GM21381 (cell line): ENCODE measurements around the gene ANKZF1.

Source experiments
- ATAC-seq: cut with Tn5 transposase; IDR thresholded peaks from one replicate; pipeline ENCODE4 v1.9.1; 2021; ENCODE audit warnings: mild to moderate bottlenecking, moderate library complexity; ENCODE audit not compliant: unreplicated experiment

Gene ANKZF1

DNA sequence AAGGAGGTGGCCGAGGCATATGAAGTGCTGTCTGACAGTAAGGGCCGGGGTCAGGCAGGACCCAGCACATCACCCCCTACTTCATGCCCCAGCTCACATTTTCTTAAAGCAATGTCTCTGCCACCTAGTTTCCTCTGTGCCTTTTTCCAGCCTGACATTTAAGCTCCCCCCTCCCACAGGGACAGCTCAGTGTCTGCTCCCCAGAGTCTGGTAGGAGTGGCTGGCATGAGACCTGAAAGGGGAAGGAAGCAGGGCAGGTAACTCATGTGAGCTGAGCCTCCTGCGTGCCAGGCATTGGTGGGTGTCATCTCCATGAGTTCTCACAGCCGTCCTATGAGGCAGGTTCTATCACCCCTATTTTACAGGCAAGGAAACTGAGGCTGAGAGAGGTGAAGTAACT lies 51.0 kb downstream of the ANKZF1 start:
- ATAC-seq: no peak

GRCh38 chr2:219281588-219281987 lies 52.0 kb downstream of the ANKZF1 start:
- ATAC-seq: no peak

GRCh38 chr2:219282375-219282774 lies 52.8 kb downstream of the ANKZF1 start:
- ATAC-seq: no peak

GRCh38 chr2:219282943-219283581 lies 53.5 kb downstream of the ANKZF1 start:
- ATAC-seq: no peak

GRCh38 chr2:219284501-219285372 lies 55.1 kb downstream of the ANKZF1 start:
- no peak for ATAC-seq

GRCh38 chr2:219285373-219285735 lies 55.7 kb downstream of the ANKZF1 start:
- ATAC-seq: no peak

DNA sequence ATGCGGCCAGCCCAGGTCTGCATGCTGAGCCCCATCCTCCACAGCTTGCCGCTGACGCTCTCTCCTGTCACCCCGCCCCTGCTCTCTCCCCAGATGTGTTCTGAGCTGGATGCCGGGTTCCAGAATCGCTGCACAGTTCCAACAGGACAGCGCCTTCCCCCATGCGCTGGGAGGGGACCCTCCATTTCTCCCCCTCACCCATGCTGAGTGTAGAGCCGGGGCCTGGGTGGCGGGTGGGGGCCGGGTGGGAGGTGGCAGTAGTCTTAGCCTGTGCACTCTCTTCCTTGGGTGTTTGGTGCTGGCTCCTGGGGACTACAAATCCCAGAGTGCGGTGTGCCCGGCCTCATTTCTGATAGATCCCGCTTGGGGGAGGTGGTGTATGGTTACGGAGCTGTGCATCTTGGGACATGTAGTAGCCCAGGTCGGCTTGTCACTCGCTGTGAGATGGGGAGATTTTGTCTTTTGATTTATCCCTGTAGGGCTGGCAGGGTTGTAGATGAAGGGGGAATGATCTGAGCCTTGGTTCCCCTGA lies 56.4 kb downstream of the ANKZF1 start:
- no peak for ATAC-seq
